Kasumi-1 (cell line): ENCODE results near the gene SMLR1.
A peak's percentile ranks its signal among the peaks of the same experiment; 100 is the strongest.

Experiments used
- DNase-seq, 2 experiments: peaks; one replicate each; lab custom pipeline; 2025; lab: John Stamatoyannopoulos, UW

The SMLR1 gene

DNA sequence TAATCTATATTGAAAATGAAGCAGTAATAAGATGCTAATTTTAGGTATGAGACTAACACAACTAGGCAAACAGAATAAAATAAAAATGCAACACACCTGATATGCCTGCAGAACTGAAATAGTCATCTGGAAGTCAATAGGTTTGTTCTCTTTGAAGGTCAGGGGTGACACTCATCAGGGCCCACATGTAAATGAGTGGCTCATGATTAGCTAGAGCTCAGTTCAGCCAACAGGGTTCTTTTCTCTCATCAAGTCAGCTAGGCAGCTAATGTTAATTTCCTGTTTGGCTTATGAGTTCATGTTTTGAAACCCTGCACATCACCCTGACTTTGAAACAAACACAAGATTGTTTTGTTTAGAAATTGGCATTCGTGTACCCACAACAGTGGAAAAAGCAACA, 23.8 kb downstream of the SMLR1 start:
- no peak for DNase-seq

- DNase-seq: no peak
Observed at GRCh38 chr6:130852844-130853554, 25.8 kb downstream of the SMLR1 start.

GRCh38 chr6:130853555-130854183, 26.5 kb downstream of the SMLR1 start:
- no peak for DNase-seq

DNA sequence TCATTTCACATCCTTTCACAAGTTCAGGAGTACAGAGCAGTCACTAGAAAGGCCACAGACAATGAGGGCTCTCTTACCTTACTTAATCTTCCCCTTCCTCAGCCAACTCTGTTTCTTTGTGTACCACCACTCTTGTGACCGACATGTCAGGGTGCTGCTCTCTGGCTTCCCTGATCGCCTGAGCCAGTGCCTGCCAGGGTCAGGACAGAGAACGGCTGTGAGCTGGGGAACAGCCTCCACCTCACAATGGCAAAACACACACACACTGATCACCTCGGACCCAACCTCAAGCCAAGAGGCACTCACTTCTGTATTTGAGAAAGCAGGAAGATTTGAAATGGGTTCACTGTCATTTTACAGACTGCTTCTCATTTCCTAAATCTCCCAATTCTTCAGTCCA, 30.8 kb downstream of the SMLR1 start:
- DNase-seq: no peak

GRCh38 chr6:130858498-130859160, 31.4 kb downstream of the SMLR1 start:
- no peak for DNase-seq

GRCh38 chr6:130859161-130859867, 32.1 kb downstream of the SMLR1 start:
- DNase-seq: no peak

DNA sequence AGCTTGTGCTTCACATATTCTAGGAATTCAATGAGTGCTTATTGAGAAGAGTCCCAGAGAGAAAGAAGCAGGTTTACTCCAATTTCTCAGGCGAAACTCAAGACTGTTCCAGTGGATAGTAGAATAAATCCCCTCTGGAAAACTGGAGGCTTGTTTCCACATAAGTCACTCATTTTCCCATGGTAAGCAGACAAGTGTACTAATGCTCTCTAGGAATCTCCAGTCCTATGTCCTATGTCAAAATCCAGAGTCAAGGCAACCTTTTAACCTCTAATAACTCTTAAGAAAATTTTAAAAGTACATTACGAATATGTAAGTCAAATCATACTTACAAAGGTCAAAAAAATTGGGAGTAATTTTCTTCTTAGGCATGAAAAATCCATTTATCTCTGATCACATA, 35.2 kb downstream of the SMLR1 start:
- DNase-seq: no peak

- no peak for DNase-seq
Observed at GRCh38 chr6:130863415-130864230, 36.4 kb downstream of the SMLR1 start.

GRCh38 chr6:130864344-130864743, 37.1 kb downstream of the SMLR1 start:
- no peak for DNase-seq

- DNase-seq: no peak
Observed at GRCh38 chr6:130865793-130866192, 38.6 kb downstream of the SMLR1 start.

GRCh38 chr6:130869681-130870080, 42.5 kb downstream of the SMLR1 start:
- DNase-seq: no peak

DNA sequence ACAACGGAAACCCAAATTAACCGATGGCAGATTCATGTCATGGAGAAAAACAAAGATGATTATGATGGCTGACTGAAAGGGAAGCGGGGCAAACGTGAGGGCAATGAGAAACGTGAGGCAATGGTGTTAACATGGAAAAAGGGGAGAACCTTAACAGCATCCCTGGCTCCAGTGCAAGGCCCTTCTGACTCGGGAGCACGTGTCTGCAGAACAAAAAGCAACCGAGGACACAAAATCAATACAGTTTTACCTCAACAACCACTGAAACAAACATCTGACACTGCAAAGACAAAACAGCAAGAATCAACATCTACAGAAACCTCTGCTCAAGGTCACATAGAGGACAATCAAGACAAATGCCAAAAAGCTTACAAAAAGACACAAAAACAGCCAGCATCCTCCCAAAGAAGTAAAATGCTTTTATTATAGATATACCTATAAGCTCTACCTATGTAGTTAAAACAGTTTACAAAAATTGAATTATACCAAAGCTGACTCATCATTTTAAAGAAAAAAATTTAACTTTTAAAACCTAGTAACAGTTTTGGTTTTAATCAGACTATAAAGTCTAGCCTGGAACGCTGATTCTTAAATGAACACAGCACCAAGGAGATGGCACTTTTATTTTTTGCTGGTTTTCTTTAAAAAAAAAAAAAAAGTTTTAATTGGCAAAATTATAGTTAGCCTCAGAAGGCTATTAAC, 43.1 kb downstream of the SMLR1 start:
- DNase-seq: no peak

- DNase-seq: peak; percentile 59 to 60
Observed at GRCh38 chr6:130872250-130873095, 45.3 kb downstream of the SMLR1 start.

- DNase-seq: no peak
Observed at GRCh38 chr6:130873746-130874145, 46.5 kb downstream of the SMLR1 start.

GRCh38 chr6:130879826-130880225, 52.6 kb downstream of the SMLR1 start:
- DNase-seq: no peak

GRCh38 chr6:130882370-130882769, 55.2 kb downstream of the SMLR1 start:
- DNase-seq: peak; percentile 62 to 70

- peak; percentile 84 to 86 for DNase-seq
Observed at GRCh38 chr6:130885392-130886192, 58.4 kb downstream of the SMLR1 start.
